Breast epithelium (tissue), 3 donors: ENCODE data around the gene C1QTNF6.

Experiments used
- CTCF ChIP-seq, 3 donors: fragments of 450-650 bp; IDR thresholded peaks; one replicate each; pipeline ENCODE4 v1.5.1; 2016 to 2017; ENCODE audit warnings: antibody characterized with exemption in 3 of 3, mild to moderate bottlenecking in 3 of 3, moderate library complexity in 3 of 3
- POLR2A ChIP-seq: fragments of 450-650 bp; IDR thresholded peaks from one replicate; pipeline ENCODE4 v1.6.1; 2016; ENCODE audit warnings: antibody characterized with exemption, mild to moderate bottlenecking, moderate library complexity
- POLR2AphosphoS5 ChIP-seq, 3 donors: sonication (generic); formaldehyde crosslinking; IDR thresholded peaks; one replicate each; pipeline ENCODE4 v1.6.1; 2017; ENCODE audit warnings: antibody characterized with exemption in 3 of 3

GRCh38 chr22:37169947-37170688 is 17.9 kb downstream of the C1QTNF6 start:
- no peak for TF ChIP-seq CTCF (IDR thresholded peaks at IDR 0.05)
- no peak for TF ChIP-seq POLR2A
- TF ChIP-seq POLR2AphosphoS5 (IDR thresholded peaks at IDR 0.05), result no peak
